Endothelial cell of umbilical vein (primary cell): ENCODE measurements around the gene DGKD.

Experiments
- CTCF ChIP-seq, 2 donors: IDR thresholded peaks; 1 replicate in 1 of 2; 2 replicates in 1 of 2; pipeline ENCODE4 v1.5.1; 2011; ENCODE audit warnings: low read length in 2 of 2, mild to moderate bottlenecking in 2 of 2, moderate library complexity in 2 of 2, control low read depth in 1 of 2, inconsistent platforms in 1 of 2, low read depth in 1 of 2; ENCODE audit not compliant: insufficient read depth in 1 of 2; ENCODE audit errors: extremely low read depth in 1 of 2
- FOS ChIP-seq: IDR thresholded peaks from 2 replicates; pipeline ENCODE4 v1.6.1; 2011; ENCODE audit warnings: mild to moderate bottlenecking, low read length, moderate library complexity, borderline replicate concordance; ENCODE audit not compliant: insufficient read depth
- JUN ChIP-seq: IDR thresholded peaks from 2 replicates; pipeline ENCODE4 v1.6.1; 2011; ENCODE audit warnings: borderline replicate concordance, low read depth; ENCODE audit not compliant: insufficient read length, insufficient read depth
- POLR2A ChIP-seq: IDR thresholded peaks from 2 replicates; pipeline ENCODE4 v1.6.1; 2012; ENCODE audit warnings: low read depth, mild to moderate bottlenecking, control low read depth, low read length
- POLR2AphosphoS5 ChIP-seq: IDR thresholded peaks from 2 replicates; pipeline ENCODE4 v1.6.1; 2012; ENCODE audit warnings: low read depth, mild to moderate bottlenecking, control low read depth, low read length, moderate library complexity; ENCODE audit not compliant: insufficient read depth

GRCh38 chr2:233379441-233379840 lies 25.1 kb downstream of the DGKD start:
- TF ChIP-seq POLR2AphosphoS5, result no peak
- no peak for TF ChIP-seq JUN
- TF ChIP-seq CTCF (IDR thresholded peaks at IDR 0.05; ENCODE audit: extremely low read depth in 1 of 2, insufficient read depth in 1 of 2, low read depth in 1 of 2, low read length in 2 of 2), result no peak
- no peak for TF ChIP-seq POLR2A
- no peak for TF ChIP-seq FOS
